A172 (cell line): ENCODE results near the gene OSER1. TPM values are rescaled to one million over a fixed set of nuclear protein-coding genes. Genes with fewer than 3 reads are reported as not detected.
"Not testable (repeated sequence)": the region's sequence is repeated elsewhere in the genome, so short reads cannot be mapped to it uniquely, and the experiment has no call there.

ENCODE experiments used
- DNase-seq: peaks from one replicate; pipeline ENCODE4 v3.0.0-alpha.2; 2015; ENCODE audit warnings: low spot score
- total RNA-seq: library from RNA; depleted of rRNA; stranded (reverse); fragments of >200 nt; shearing (Covaris generic); gene quantifications from 2 replicates; pipeline ENCODE4 v1.2.3, GENCODE V29; 2014

Gene OSER1
- total RNA-seq, 1 experiment from 2014 or later = 61.7 TPM

DNA sequence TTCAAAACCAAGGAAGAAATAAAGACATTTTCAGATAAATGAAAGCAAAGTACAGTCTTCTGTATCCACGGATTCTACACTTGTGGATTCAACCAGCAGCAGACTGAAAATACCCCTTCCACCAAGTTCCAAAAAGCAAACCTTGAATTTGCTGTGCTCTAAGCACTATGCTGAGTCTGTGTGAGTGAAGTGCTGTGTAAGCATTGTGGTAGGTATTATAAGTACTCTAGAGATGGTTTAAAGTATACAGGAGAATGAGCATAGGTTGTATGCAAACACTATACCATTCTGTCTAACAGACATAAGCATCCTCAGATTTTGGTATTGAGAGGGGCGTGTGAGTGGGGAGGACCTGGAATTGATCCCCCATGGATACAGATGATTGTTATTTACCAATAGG is 9.6 kb downstream of the OSER1 start:
- no peak for DNase-seq

- DNase-seq = no peak
Measured at GRCh38 chr20:44200371-44200770, 10.2 kb downstream of the OSER1 start.

- no peak for DNase-seq
Measured at GRCh38 chr20:44199877-44200276, 10.7 kb downstream of the OSER1 start.

DNA sequence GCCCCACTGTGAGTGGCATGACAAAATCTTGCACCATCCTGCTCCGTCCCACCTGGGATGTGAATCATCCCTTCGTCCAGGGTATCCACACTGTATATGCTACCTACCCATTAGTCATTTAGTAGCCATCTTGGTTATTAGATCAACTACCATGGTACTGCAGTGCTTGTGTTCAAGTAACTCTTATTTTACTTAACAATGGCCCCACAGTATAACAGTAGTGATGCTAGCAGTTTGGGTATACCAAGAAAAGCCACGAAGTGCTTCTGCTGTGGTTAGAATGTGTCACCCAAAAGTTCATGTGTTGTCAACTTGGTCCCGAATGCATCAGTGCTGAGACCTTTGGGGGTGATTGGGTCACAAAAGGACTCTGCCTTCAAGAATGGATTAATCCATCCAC is 11.7 kb downstream of the OSER1 start:
- no peak for DNase-seq

- no peak for DNase-seq
Measured at GRCh38 chr20:44196271-44196670, 14.3 kb downstream of the OSER1 start.

GRCh38 chr20:44195605-44196004 is 15.0 kb downstream of the OSER1 start:
- no peak for DNase-seq

- no peak for DNase-seq
Measured at GRCh38 chr20:44193801-44194200, 16.8 kb downstream of the OSER1 start.

GRCh38 chr20:44191640-44192039 is 18.9 kb downstream of the OSER1 start:
- DNase-seq = not testable (repeated sequence)

DNA sequence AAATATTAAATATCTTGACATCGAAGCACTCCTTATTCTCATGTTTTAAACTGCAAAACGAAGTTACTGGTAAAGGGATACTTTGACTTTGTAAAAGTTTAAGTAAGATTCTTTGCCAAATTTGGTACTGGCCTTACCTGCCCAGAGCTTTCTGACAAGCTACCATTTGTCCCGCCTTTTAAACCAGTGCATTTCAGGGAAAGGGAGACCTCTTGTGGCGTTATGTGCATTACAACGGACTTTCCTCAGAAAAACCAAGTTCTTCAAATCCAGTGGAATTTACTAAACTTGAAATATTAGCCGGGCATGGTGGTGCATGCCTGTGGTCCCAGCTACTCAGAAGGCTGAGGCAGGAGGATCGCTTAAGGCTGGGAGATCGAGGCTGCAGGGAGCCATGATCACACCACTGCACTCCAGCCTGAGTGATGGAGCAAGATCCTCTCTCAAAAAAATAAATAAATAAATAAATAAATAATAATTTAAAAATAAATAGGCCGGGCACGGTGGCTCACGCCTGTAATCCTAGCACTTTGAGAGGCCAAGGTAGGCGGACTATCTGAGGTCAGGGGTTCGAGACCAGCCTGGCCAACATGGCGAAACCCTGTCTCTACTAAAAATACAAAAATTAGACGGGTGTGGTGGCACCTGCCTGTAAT is 20.2 kb downstream of the OSER1 start:
- DNase-seq = peak; percentile 80

GRCh38 chr20:44188752-44189151 is 21.8 kb downstream of the OSER1 start:
- DNase-seq = no peak

GRCh38 chr20:44187772-44188709 is 22.5 kb downstream of the OSER1 start:
- DNase-seq = peak; percentile 66

DNA sequence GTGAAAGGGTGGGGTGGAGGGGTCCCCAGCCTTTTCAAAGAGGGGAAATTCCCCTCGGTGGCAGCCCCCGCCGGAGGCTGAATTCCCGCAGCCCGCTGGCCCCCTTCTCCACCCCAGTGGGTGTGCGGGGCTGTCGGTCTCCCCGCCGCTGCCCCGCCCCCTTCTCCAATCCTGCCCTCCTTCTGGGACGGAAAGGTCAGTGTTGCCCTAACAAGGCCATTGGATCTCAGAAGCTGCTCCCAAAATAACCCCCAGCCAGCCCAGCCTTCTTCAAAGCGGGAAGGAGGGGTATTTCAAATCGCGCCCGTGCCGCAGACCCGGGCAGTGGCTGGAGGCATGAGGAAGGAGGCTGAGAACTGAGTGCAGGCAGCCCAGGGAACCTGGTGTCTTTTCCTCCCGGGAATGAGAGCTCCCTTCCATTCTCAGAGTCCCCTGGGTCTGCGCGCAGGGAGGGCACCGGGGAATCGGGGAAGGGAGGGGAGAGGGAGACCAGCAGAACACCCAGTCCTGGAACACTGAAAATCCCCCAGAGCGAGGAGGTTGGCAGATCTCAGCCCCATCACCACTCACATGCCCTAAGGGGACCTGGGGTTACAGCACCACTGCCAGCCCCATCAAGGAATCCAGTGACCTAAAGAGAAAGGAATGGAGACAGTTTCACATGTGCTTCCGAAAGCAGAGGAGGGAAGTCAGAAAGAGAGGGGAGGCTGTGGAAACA is 23.4 kb downstream of the OSER1 start, which contains the start of gene JPH2:
TSS of gene JPH2 (minus strand) at position 135 of the 718 bp plus-strand sequence. CDS start 483 bp downstream, outside the sequence.
- peak; percentile 81 for DNase-seq

- DNase-seq = no peak
Measured at GRCh38 chr20:44186674-44187053, 23.9 kb downstream of the OSER1 start.

DNA sequence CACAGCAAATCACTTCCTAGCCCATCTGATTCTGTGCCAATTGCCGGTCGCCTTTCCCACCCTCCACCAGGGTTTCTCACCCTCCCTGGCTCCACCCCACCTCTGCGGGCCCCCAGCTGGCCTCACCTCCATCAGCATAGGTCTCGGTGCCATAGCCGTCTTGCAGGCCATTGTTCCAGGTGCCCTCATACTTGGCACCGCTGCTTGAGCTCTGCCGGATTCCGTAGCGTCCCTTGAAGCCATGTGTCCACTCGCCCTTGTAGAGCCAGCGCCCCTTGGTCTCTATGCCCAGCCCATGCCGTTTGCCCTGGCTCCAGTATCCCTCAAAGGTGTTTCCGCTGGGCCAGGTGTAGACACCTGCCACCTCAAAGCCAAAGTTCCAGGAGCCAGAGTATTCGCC is 24.4 kb downstream of the OSER1 start:
- no peak for DNase-seq

- DNase-seq = no peak
Measured at GRCh38 chr20:44185574-44185973, 25.0 kb downstream of the OSER1 start.

DNA sequence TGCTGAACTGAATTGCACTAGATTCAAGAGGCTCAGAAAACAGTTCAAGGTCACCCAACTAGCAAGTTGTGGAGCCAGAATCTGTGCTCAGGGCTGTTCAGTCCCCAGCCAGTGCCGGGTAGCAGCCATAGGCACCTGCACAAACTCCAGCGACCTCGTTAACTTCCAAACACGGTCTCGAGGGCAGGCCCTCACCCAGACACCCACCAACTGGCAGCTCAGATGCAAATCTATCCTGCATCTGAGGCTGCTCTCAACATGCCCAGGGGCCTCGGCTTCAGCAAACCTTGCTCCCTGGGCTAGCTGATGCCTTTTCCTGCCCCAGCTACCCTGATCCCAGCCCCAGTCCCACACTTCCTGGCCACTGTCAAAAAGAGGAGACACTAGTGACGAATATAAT is 27.3 kb downstream of the OSER1 start:
- no peak for DNase-seq

DNA sequence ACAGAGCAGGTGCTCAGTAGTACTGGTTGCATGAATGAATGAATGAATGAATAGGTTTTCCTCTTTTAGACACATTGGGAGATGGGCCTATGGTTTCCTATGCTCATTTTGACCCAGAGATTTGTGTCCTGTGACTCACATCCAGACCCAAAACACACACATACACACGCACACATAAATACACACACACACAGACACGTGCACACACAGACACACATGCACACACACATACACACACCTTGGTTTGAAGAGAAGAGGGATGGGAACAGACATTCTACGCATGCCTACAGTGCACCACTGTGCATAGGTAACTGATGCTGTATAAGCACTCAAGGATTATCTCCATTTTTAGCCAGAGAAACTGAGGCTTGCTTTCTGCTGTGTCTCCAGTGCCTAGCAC is 27.7 kb downstream of the OSER1 start:
- DNase-seq = no peak

DNA sequence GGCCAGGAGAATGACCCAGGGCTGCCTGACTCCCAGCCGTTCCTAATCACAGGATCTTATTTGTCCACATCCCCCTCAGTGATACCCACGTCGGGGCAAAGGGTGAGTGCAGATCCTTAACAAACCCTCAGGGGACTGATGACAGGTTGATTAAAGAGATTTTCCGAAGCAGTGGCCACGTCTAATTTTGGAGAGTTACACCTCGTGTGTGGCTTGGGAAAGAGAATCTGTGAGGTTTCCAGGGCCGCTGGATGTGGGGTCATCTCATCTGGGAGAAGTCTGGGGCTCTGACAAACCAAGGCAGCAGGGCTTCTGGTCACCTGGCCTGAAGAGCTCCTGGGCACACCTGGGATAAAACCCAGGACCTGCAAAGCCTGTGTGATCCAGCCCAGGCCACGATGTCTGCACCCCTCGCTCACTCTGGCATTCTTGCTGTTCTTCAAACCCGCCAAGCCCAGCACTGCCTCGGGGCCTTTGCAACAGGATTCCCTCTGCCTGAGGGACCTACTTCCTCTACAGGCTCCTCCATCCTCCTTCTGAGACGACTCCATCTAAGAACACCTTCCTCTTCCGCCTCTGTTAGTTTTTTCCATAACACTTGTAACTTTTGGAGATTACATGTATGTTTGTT is 28.3 kb downstream of the OSER1 start:
- DNase-seq = no peak

GRCh38 chr20:44181611-44182010 is 29.0 kb downstream of the OSER1 start:
- no peak for DNase-seq

DNA sequence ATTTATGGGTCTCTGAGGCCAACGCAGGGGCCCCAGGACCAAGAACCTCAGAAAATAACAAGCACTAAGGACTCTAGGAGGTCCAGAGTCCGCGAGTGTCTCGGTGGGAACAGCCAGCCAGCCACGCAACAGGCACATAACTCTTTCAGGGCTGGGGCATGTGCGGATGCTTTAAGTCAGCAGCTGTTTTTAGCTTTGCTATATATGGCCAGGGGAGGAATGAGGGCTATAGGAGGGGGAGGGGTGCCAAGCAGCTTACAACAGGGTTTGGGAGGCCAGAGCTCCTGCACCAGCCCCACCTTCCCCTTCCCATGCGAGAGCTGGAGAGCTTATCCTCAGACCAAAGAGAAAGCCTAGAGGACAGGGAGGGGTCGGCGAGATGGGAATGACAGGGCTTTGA is 29.8 kb downstream of the OSER1 start:
- no peak for DNase-seq

GRCh38 chr20:44176833-44177534 is 33.6 kb downstream of the OSER1 start:
- DNase-seq = no peak
